BLaER1 (cell line): Measurements from ENCODE around the gene HOXB2.
"Not testable (repeated sequence)": the region's sequence is repeated elsewhere in the genome, so short reads cannot be mapped to it uniquely, and the experiment has no call there.

Experiments used
- H3K27ac ChIP-seq: shearing (Covaris generic); formaldehyde crosslinking; 2 replicates; pipeline ENCODE4 v1.8.1; 2022
- H3K27me3 ChIP-seq: shearing (Covaris generic); formaldehyde crosslinking; 2 replicates; pipeline ENCODE4 v1.8.1; 2022
- H3K36me3 ChIP-seq: shearing (Covaris generic); formaldehyde crosslinking; 2 replicates; pipeline ENCODE4 v1.8.1; 2022
- H3K4me1 ChIP-seq: shearing (Covaris generic); formaldehyde crosslinking; 2 replicates; pipeline ENCODE4 v1.8.1; 2022
- H3K4me2 ChIP-seq: shearing (Covaris generic); formaldehyde crosslinking; 2 replicates; pipeline ENCODE4 v1.8.1; 2022
- H3K4me3 ChIP-seq: shearing (Covaris generic); formaldehyde crosslinking; 2 replicates; pipeline ENCODE4 v1.8.1; 2022
- H3K9ac ChIP-seq: shearing (Covaris generic); formaldehyde crosslinking; 2 replicates; pipeline ENCODE4 v1.8.1; 2022
- H3K9me3 ChIP-seq: shearing (Covaris generic); formaldehyde crosslinking; 2 replicates; pipeline ENCODE4 v1.8.1; 2022
- H4K20me1 ChIP-seq: shearing (Covaris generic); formaldehyde crosslinking; 2 replicates; pipeline ENCODE4 v1.8.1; 2022
- Cebpa-rat ChIP-seq: shearing (Covaris generic); IDR thresholded peaks from 2 replicates; pipeline ENCODE4 v1.8.1; 2022

HOXB2 gene

GRCh38 chr17:48542114-48542656 is 2.7 kb downstream of the HOXB2 start:
- peaks cover 100% of the 10 kb centered on the region for H3K27me3 ChIP-seq
- H3K4me1 ChIP-seq = no peaks in the 10 kb centered on the region; the same call in 1 of the 2 replicates
- H3K9ac ChIP-seq = no peak overlapping the region

GRCh38 chr17:48541577-48542113 is 3.3 kb downstream of the HOXB2 start:
- Histone ChIP-seq H3K4me1 (no peaks in the 10 kb centered on the region; the same call in 1 of the 2 replicates), H3K9ac (no peak overlapping the region), H3K4me3 (no peak overlapping the region), H3K4me2 (no peak overlapping the region), H3K27ac (no peak overlapping the region), H4K20me1 (peaks cover 64% of the 10 kb centered on the region), H3K9me3 (peaks cover 10% of the 10 kb centered on the region), H3K27me3 (peaks cover 97% of the 10 kb centered on the region), H3K36me3 (no peaks in the 10 kb centered on the region)
- TF ChIP-seq Cebpa-rat = no peak

More at GRCh38 chr17:48542114-48542656, 2.7 kb downstream of the HOXB2 start:
- H3K27ac ChIP-seq = no peak overlapping the region
- no peaks in the 10 kb centered on the region for H3K36me3 ChIP-seq
- H3K4me2 ChIP-seq = no peak overlapping the region
- peaks cover 70% of the 10 kb centered on the region for H4K20me1 ChIP-seq
- TF ChIP-seq Cebpa-rat = no peak
- H3K9me3 ChIP-seq = peaks cover 10% of the 10 kb centered on the region
- H3K4me3 ChIP-seq = no peak overlapping the region

- Histone ChIP-seq H3K9ac (no peak overlapping the region), H3K27me3 (peaks cover 92% of the 10 kb centered on the region), H3K36me3 (no peaks in the 10 kb centered on the region), H3K27ac (no peak overlapping the region), H3K4me1 (no peaks in the 10 kb centered on the region; the same call in 1 of the 2 replicates), H3K4me2 (no peak overlapping the region), H3K9me3 (peaks cover 10% of the 10 kb centered on the region), H3K4me3 (no peak overlapping the region), H4K20me1 (peaks cover 59% of the 10 kb centered on the region)
- TF ChIP-seq Cebpa-rat = no peak
These were observed 3.8 kb downstream of the HOXB2 start for GRCh38 chr17:48541036-48541576.

GRCh38 chr17:48540213-48540612 is 4.7 kb downstream of the HOXB2 start:
- Histone ChIP-seq H3K9ac (no peak overlapping the region), H3K9me3 (peaks cover 10% of the 10 kb centered on the region), H3K27me3 (peaks cover 83% of the 10 kb centered on the region), H3K4me2 (no peak overlapping the region), H3K27ac (no peak overlapping the region), H3K4me3 (no peak overlapping the region), H3K36me3 (no peaks in the 10 kb centered on the region), H3K4me1 (no peaks in the 10 kb centered on the region; the same call in 1 of the 2 replicates), H4K20me1 (peaks cover 50% of the 10 kb centered on the region)
- TF ChIP-seq Cebpa-rat = no peak

GRCh38 chr17:48539177-48539576 is 5.7 kb downstream of the HOXB2 start:
- H3K4me3 ChIP-seq = no peak overlapping the region
- peaks cover 41% of the 10 kb centered on the region for H4K20me1 ChIP-seq
- peaks cover 10% of the 10 kb centered on the region for H3K9me3 ChIP-seq
- H3K4me1 ChIP-seq = no peaks in the 10 kb centered on the region; the same call in 1 of the 2 replicates
- TF ChIP-seq Cebpa-rat = no peak
- no peak overlapping the region for H3K4me2 ChIP-seq
- no peaks in the 10 kb centered on the region for H3K36me3 ChIP-seq
- H3K27me3 ChIP-seq = peaks cover 73% of the 10 kb centered on the region
- no peak overlapping the region for H3K27ac ChIP-seq
- H3K9ac ChIP-seq = no peak overlapping the region

- Histone ChIP-seq H3K36me3 (no peaks in the 10 kb centered on the region), H4K20me1 (peaks cover 23% of the 10 kb centered on the region), H3K9ac (no peak overlapping the region), H3K9me3 (peaks cover 9% of the 10 kb centered on the region), H3K27me3 (peaks cover 54% of the 10 kb centered on the region), H3K4me1 (no peaks in the 10 kb centered on the region), H3K4me2 (no peak overlapping the region), H3K27ac (no peak overlapping the region), H3K4me3 (no peak overlapping the region)
- TF ChIP-seq Cebpa-rat = no peak
These were observed 7.6 kb downstream of the HOXB2 start for GRCh38 chr17:48537316-48537715.

GRCh38 chr17:48535793-48536559 is 8.9 kb downstream of the HOXB2 start:
- peaks cover 45% of the 10 kb centered on the region for H3K27me3 ChIP-seq
- H3K9me3 ChIP-seq, H3K4me2 ChIP-seq, H3K4me1 ChIP-seq, H4K20me1 ChIP-seq, H3K36me3 ChIP-seq, H3K9ac ChIP-seq, H3K4me3 ChIP-seq, H3K27ac ChIP-seq: not testable (repeated sequence)

- no peaks in the 10 kb centered on the region for H4K20me1 ChIP-seq
- no peak overlapping the region for H3K4me3 ChIP-seq
- H3K9ac ChIP-seq = no peak overlapping the region
- H3K36me3 ChIP-seq = no peaks in the 10 kb centered on the region
- no peak overlapping the region for H3K27ac ChIP-seq
- H3K4me1 ChIP-seq = no peaks in the 10 kb centered on the region
- no peak overlapping the region for H3K4me2 ChIP-seq
- H3K27me3 ChIP-seq = peaks cover 17% of the 10 kb centered on the region; the same call in 1 of the 2 replicates
- no peak for TF ChIP-seq Cebpa-rat
- H3K9me3 ChIP-seq = no peaks in the 10 kb centered on the region
These were observed 12.6 kb downstream of the HOXB2 start for GRCh38 chr17:48532261-48532660.

- no peak within 1 kb of the TSS for H3K9ac ChIP-seq
- peaks cover 27% of the 10 kb centered on the region; the same call in 1 of the 2 replicates for H3K27me3 ChIP-seq
- no peaks in the 10 kb centered on the region for H3K4me1 ChIP-seq
- H3K27ac ChIP-seq = no peak within 1 kb of the TSS
- no peak within 1 kb of the TSS for H3K4me3 ChIP-seq
- no peaks in the 10 kb centered on the region for H3K36me3 ChIP-seq
- H3K9me3 ChIP-seq = no peaks in the 10 kb centered on the region
- no peak for TF ChIP-seq Cebpa-rat
- no peaks in the 10 kb centered on the region for H4K20me1 ChIP-seq
- H3K4me2 ChIP-seq = no peak within 1 kb of the TSS
These were observed 14.0 kb downstream of the HOXB2 start, which contains the start of gene HOXB1 for GRCh38 chr17:48530887-48531272. Gene HOXB1, minus strand, starts transcription at chr17:48531011. Its CDS starts 107 bp downstream, at chr17:48530904.
